Liver (tissue), 9 donors: Measurements from ENCODE around the gene STXBP1. TPM values are rescaled to one million over a fixed set of nuclear protein-coding genes. Genes with fewer than 3 reads are reported as not detected.

Source experiments
- DNase-seq: peaks from one replicate; pipeline ENCODE4 v3.0.0-alpha.2; 2017; ENCODE audit warnings: low spot score
- H3K27ac ChIP-seq, 2 donors: one replicate each; pipeline ENCODE4 v1.7.0; 2013; ENCODE audit warnings: inconsistent platforms in 2 of 2, low read length in 2 of 2, control low read depth in 1 of 2, low read depth in 1 of 2, mild to moderate bottlenecking in 1 of 2
- H3K27me3 ChIP-seq, 4 donors: one replicate each; pipeline versions ENCODE4 v1.6.1 to v1.7.0; 2013; ENCODE audit warnings: low read length in 3 of 4, inconsistent platforms in 1 of 4, mild to moderate bottlenecking in 1 of 4, moderate library complexity in 1 of 4; ENCODE audit not compliant: control insufficient read depth in 4 of 4, insufficient read depth in 4 of 4
- H3K36me3 ChIP-seq, 4 donors: one replicate each; pipeline versions ENCODE4 v1.6.1 to v1.7.0; 2013; ENCODE audit warnings: low read length in 3 of 4, mild to moderate bottlenecking in 3 of 4, low read depth in 1 of 4, moderate library complexity in 1 of 4; ENCODE audit not compliant: control insufficient read depth in 4 of 4, insufficient read depth in 3 of 4
- H3K4me1 ChIP-seq, 4 donors: one replicate each; pipeline versions ENCODE4 v1.6.1 to v1.7.0; 2013; ENCODE audit warnings: low read length in 3 of 4, mild to moderate bottlenecking in 3 of 4, moderate library complexity in 1 of 4; ENCODE audit not compliant: control insufficient read depth in 4 of 4, insufficient read depth in 4 of 4
- H3K4me3 ChIP-seq, 3 donors: one replicate each; pipeline versions ENCODE4 v1.6.1 to v1.7.0; 2013; ENCODE audit warnings: low read length in 3 of 3, control low read depth in 1 of 3, low read depth in 1 of 3, mild to moderate bottlenecking in 1 of 3
- H3K9ac ChIP-seq, 2 donors: one replicate each; pipeline ENCODE4 v1.7.0; 2013; ENCODE audit warnings: low read length in 2 of 2, mild to moderate bottlenecking in 2 of 2, moderate library complexity in 2 of 2, control low read depth in 1 of 2, low read depth in 1 of 2
- H3K9me3 ChIP-seq, 4 donors: one replicate each; pipeline versions ENCODE4 v1.6.1 to v1.7.0; 2013; ENCODE audit warnings: low read length in 3 of 4; ENCODE audit not compliant: control insufficient read depth in 4 of 4
- EGR1 ChIP-seq, 2 donors: IDR thresholded peaks; 2 replicates each; pipeline ENCODE4 v1.6.1; 2016 to 2018; ENCODE audit warnings: antibody characterized with exemption in 2 of 2, low read depth in 2 of 2
- FOXA1 ChIP-seq: IDR thresholded peaks from 2 replicates; pipeline ENCODE4 v1.6.1; 2016; ENCODE audit warnings: antibody characterized with exemption
- FOXA2 ChIP-seq: IDR thresholded peaks from 2 replicates; pipeline ENCODE4 v1.6.1; 2016; ENCODE audit warnings: antibody characterized with exemption
- GABPA ChIP-seq, 2 donors: IDR thresholded peaks in 1 of 2; conservative IDR thresholded peaks in 1 of 2; 2 replicates each; pipeline ENCODE4 v1.6.1; 2016; ENCODE audit warnings: antibody characterized with exemption in 2 of 2, mild to moderate bottlenecking in 1 of 2, moderate library complexity in 1 of 2
- HNF4A ChIP-seq, 2 donors: conservative IDR thresholded peaks; 2 replicates each; pipeline ENCODE4 v1.6.1; 2016; ENCODE audit warnings: antibody characterized with exemption in 2 of 2, mild to moderate bottlenecking in 2 of 2
- JUND ChIP-seq, 2 donors: IDR thresholded peaks; 2 replicates each; pipeline ENCODE4 v1.6.1; 2016; ENCODE audit warnings: antibody characterized with exemption in 2 of 2
- NR2F2 ChIP-seq: IDR thresholded peaks from 2 replicates; pipeline ENCODE4 v1.6.1; 2016; ENCODE audit warnings: antibody characterized with exemption
- RAD21 ChIP-seq, 2 donors: IDR thresholded peaks; 2 replicates each; pipeline ENCODE4 v1.6.1; 2016; ENCODE audit warnings: antibody characterized with exemption in 2 of 2, mild to moderate bottlenecking in 2 of 2
- RXRA ChIP-seq, 2 donors: IDR thresholded peaks; 2 replicates each; pipeline ENCODE4 v1.6.1; 2017 to 2018; ENCODE audit warnings: antibody characterized with exemption in 2 of 2, mild to moderate bottlenecking in 1 of 2
- SP1 ChIP-seq: IDR thresholded peaks from 2 replicates; pipeline ENCODE4 v1.6.1; 2018; ENCODE audit warnings: antibody characterized with exemption, mild to moderate bottlenecking
- TAF1 ChIP-seq: conservative IDR thresholded peaks from 2 replicates; pipeline ENCODE4 v1.6.1; 2016; ENCODE audit warnings: antibody characterized with exemption, mild to moderate bottlenecking
- YY1 ChIP-seq: IDR thresholded peaks from 2 replicates; pipeline ENCODE4 v1.6.1; 2016; ENCODE audit warnings: antibody characterized with exemption, mild to moderate bottlenecking
- WGBS: extraction: QIAGEN DNeasy Blood & Tissue Kit; methylation state at CpG from one replicate; pipeline ENCODE4 v1.1.7; 2013; 5-methylcytosine and 5-hydroxymethylcytosine counted together
- polyA plus RNA-seq, 2 donors: library from polyadenylated mRNA; stranded (reverse) in 1 of 2; unstranded in 1 of 2; fragments of 200-250 nt in 1 of 2; fragments of >200 nt in 1 of 2; fragmentation: Nextera tagmentation in 1 of 2; extraction: Ambion mirVana in 1 of 2; gene quantifications; one replicate each; pipeline versions ENCODE4 v1.2.1 to v1.2.3, GENCODE V29; 2013 to 2015
- total RNA-seq, 2 donors: library from RNA; depleted of rRNA; stranded (reverse); fragments of >200 nt; gene quantifications; one replicate each; pipeline ENCODE4 v1.2.3, GENCODE V29; 2014
- TF ChIP-seq, protein P1 (sequence below): IDR thresholded peaks from 2 replicates; pipeline ENCODE4 v1.6.1; 2016; ENCODE audit warnings: antibody characterized with exemption
- TF ChIP-seq, protein P2 (sequence below): IDR thresholded peaks from 2 replicates; pipeline ENCODE4 v1.6.1; 2016; ENCODE audit warnings: antibody characterized with exemption
- TF ChIP-seq, protein P3 (sequence below): IDR thresholded peaks from 2 replicates; pipeline ENCODE4 v1.6.1; 2016; ENCODE audit warnings: antibody characterized with exemption
- TF ChIP-seq, protein P4 (sequence below): IDR thresholded peaks from 2 replicates; pipeline ENCODE4 v1.6.1; 2016; ENCODE audit warnings: antibody characterized with exemption, mild to moderate bottlenecking
- donor health status: healthy.
- donor health status: healthy.
- donor health status: healthy.
- donor health status: healthy.
- donor health status: healthy.

The STXBP1 gene
- total and polyA plus RNA-seq, 4 donors: 1.7 to 4.6 (median 2.3) TPM

DNA sequence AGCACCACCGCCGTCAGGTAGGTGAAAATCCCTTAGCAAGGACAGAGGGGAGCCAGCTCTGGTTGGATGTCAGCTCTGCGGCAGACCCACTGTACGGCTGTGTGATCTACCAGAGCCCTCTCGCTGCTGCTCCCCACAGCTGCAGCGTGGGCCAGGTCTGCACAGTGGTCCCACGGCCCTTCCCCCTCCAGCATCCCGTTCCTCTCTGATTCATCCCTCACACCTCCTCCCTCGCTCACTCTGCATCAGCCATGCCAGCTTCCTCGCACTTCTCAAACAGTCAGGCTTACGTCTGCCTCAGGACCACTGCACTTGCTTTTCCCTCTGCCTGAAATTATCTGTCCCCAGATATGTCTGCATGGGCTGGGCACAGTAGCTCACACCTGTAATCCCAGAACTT lies 68.1 kb downstream of the STXBP1 start:
- WGBS: 93% methylated on average over 11 of the region's 11 CpGs
- Histone ChIP-seq H3K27me3 (no peaks in the 10 kb centered on the region), H3K4me1 (no peaks in the 10 kb centered on the region), H3K4me3 (no peak overlapping the region), H3K9me3 (no peaks in the 10 kb centered on the region), H3K36me3 (peaks cover 0 to 5% (median 0%) of the 10 kb centered on the region in 4 donors), H3K27ac (no peak overlapping the region), H3K9ac (no peak overlapping the region)
- TF ChIP-seq, protein P1, sequence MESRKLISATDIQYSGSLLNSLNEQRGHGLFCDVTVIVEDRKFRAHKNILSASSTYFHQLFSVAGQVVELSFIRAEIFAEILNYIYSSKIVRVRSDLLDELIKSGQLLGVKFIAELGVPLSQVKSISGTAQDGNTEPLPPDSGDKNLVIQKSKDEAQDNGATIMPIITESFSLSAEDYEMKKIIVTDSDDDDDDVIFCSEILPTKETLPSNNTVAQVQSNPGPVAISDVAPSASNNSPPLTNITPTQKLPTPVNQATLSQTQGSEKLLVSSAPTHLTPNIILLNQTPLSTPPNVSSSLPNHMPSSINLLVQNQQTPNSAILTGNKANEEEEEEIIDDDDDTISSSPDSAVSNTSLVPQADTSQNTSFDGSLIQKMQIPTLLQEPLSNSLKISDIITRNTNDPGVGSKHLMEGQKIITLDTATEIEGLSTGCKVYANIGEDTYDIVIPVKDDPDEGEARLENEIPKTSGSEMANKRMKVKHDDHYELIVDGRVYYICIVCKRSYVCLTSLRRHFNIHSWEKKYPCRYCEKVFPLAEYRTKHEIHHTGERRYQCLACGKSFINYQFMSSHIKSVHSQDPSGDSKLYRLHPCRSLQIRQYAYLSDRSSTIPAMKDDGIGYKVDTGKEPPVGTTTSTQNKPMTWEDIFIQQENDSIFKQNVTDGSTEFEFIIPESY: no peak
- TF ChIP-seq HNF4A (conservative IDR thresholded peaks at IDR 0.05): no peak
- no peak for TF ChIP-seq RAD21 (IDR thresholded peaks at IDR 0.05)
- TF ChIP-seq TAF1: no peak
- no peak for TF ChIP-seq NR2F2
- no peak for DNase-seq

DNA sequence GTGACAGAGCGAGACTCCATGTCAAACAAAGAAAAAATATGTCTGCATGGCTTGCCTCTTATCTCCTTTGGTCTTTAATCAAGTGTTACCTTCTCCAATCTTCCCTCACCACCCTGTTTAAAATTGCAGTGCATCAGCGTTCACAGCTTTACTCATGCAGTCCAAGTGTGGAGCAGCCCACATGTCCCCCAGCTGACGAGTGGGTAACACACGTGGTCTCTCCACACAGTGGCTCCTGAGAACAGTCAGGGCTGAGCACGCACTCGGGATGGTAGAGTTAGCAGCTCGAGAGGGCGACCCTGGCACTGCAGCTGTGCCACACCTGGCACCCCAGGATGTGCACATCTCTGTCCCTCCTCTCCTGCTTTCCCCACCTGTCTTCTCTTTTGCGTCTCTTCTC lies 68.8 kb downstream of the STXBP1 start:
- Histone ChIP-seq H3K9ac (no peak overlapping the region), H3K4me3 (no peak overlapping the region), H3K4me1 (no peaks in the 10 kb centered on the region), H3K27me3 (no peaks in the 10 kb centered on the region), H3K27ac (no peak overlapping the region), H3K36me3 (peaks cover 0 to 5% (median 0%) of the 10 kb centered on the region in 4 donors), H3K9me3 (no peaks in the 10 kb centered on the region)
- no peak for TF ChIP-seq FOXA1
- no peak for TF ChIP-seq EGR1 (IDR thresholded peaks at IDR 0.05; ENCODE audit: low read depth in 2 of 2)
- TF ChIP-seq RAD21 (IDR thresholded peaks at IDR 0.05): no peak
- TF ChIP-seq SP1: no peak
- TF ChIP-seq, protein P2, sequence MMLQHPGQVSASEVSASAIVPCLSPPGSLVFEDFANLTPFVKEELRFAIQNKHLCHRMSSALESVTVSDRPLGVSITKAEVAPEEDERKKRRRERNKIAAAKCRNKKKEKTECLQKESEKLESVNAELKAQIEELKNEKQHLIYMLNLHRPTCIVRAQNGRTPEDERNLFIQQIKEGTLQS: no peak
- TF ChIP-seq, protein P3, sequence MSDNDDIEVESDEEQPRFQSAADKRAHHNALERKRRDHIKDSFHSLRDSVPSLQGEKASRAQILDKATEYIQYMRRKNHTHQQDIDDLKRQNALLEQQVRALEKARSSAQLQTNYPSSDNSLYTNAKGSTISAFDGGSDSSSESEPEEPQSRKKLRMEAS: no peak
- TF ChIP-seq JUND (IDR thresholded peaks at IDR 0.05): no peak
- no peak for TF ChIP-seq TAF1
- no peak for TF ChIP-seq YY1
- TF ChIP-seq FOXA2: no peak
- TF ChIP-seq GABPA (IDR thresholded peaks at IDR 0.05 in 1 of 2, conservative IDR thresholded peaks at IDR 0.05 in 1 of 2): no peak
- TF ChIP-seq NR2F2: no peak
- TF ChIP-seq, protein P4, sequence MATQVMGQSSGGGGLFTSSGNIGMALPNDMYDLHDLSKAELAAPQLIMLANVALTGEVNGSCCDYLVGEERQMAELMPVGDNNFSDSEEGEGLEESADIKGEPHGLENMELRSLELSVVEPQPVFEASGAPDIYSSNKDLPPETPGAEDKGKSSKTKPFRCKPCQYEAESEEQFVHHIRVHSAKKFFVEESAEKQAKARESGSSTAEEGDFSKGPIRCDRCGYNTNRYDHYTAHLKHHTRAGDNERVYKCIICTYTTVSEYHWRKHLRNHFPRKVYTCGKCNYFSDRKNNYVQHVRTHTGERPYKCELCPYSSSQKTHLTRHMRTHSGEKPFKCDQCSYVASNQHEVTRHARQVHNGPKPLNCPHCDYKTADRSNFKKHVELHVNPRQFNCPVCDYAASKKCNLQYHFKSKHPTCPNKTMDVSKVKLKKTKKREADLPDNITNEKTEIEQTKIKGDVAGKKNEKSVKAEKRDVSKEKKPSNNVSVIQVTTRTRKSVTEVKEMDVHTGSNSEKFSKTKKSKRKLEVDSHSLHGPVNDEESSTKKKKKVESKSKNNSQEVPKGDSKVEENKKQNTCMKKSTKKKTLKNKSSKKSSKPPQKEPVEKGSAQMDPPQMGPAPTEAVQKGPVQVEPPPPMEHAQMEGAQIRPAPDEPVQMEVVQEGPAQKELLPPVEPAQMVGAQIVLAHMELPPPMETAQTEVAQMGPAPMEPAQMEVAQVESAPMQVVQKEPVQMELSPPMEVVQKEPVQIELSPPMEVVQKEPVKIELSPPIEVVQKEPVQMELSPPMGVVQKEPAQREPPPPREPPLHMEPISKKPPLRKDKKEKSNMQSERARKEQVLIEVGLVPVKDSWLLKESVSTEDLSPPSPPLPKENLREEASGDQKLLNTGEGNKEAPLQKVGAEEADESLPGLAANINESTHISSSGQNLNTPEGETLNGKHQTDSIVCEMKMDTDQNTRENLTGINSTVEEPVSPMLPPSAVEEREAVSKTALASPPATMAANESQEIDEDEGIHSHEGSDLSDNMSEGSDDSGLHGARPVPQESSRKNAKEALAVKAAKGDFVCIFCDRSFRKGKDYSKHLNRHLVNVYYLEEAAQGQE: no peak
- TF ChIP-seq RXRA (IDR thresholded peaks at IDR 0.05): no peak
- 91% methylated on average over 9 of the region's 9 CpGs for WGBS
- DNase-seq: no peak
